Measurements from ENCODE around the gene UBE2L3. TPM values are rescaled to one million over a fixed set of nuclear protein-coding genes. Genes with fewer than 3 reads are reported as not detected.

UBE2L3 gene
- total and polyA plus RNA-seq, 10 of the 15 experiments (the other 5 are each of a cell fraction or from before 2014, with no cell fraction given), result 55.7 to 168 (median 113) TPM

DNA sequence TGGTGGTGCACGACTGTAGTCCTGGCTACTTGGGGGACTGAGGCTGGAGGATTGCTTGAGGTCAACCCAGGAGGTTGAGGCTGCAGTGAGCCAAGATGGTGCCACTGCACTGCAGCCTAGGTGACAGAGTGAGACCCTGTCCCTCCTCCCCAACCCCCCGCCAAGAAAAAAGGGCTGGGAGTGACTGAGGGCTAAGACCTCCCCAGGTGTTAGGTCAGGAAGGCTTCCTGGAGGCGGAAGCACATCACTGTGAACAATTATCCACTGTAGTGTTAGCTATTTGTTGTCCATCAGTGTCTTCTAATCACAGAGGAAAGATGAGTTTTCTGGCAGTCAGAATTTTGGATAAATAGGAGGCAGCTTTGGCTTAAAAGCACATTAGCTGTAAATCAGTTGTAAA, 53.5 kb downstream of the UBE2L3 start:
- Histone ChIP-seq H3K27ac (ENCODE audit: control insufficient read depth, insufficient read depth) (no peak overlapping the region), H4K20me1 (ENCODE audit: control insufficient read depth, insufficient read depth) (peaks cover 7% of the 10 kb centered on the region), H2AFZ (ENCODE audit: control insufficient read depth, low read depth, low read length) (no peak overlapping the region), H3K36me3 (ENCODE audit: control insufficient read depth in 2 of 2, insufficient read depth in 2 of 2, low read length in 1 of 2) (peaks cover 7 to 27% of the 10 kb centered on the region in 2 experiments; a peak in 3 of 4 replicates), H3K79me2 (ENCODE audit: control insufficient read depth, insufficient read depth, low read length) (no peaks in the 10 kb centered on the region; the same call in none of the 2 replicates), H3K9ac (ENCODE audit: control insufficient read depth, insufficient read depth, low read length) (no peak overlapping the region), H3K4me3 (no peak overlapping the region), H3K4me2 (ENCODE audit: control insufficient read depth, insufficient read depth) (no peak overlapping the region), H3K4me1 (ENCODE audit: control insufficient read depth, insufficient read depth, low read length) (no peaks in the 10 kb centered on the region), H3K27me3 (replicated peaks in 1 of 2; ENCODE audit: control insufficient read depth in 2 of 2, insufficient read depth in 2 of 2, low read length in 1 of 2) (no peaks in the 10 kb centered on the region), H3K9me3 (replicated peaks; ENCODE audit: control insufficient read depth, insufficient read depth, low read length) (no peaks in the 10 kb centered on the region)
- ChIA-PET CTCF (interaction anchor here (1.9 kb wide), 1 partner anchor 8 kb away, joined by 6 read pairs; the partner anchor contains the start of gene YDJC), SMC1A (ENCODE audit: uncharacterized antibody, unreplicated experiment) (no interaction called here), RAD21 (ENCODE audit: unreplicated experiment) (no interaction called here), POLR2A (no interaction called here)
- ATAC-seq, result no peak
- WGBS (ENCODE audit: insufficient coverage, insufficient replicate concordance, low lambda C conversion rate, missing lambda C conversion rate), result 46% methylated on average over 3 of the region's 3 CpGs
- no peak for DNase-seq (ENCODE audit: low read depth, low spot score)
- FAIRE-seq, result no peak
- intact Hi-C loops (cut with micrococcal nuclease; ENCODE audit: unreplicated experiment), result no loop called here
- in situ Hi-C loops (cut with MboI), result no loop called here
- no TSS peak for BruUV-seq (replicated peaks)
- TF ChIP-seq STAT1 (conservative IDR thresholded peaks at IDR 0.05) (no peak), SMAD5 (IDR thresholded peaks at IDR 0.05; ENCODE audit: low read depth) (no peak), TCF12 (IDR thresholded peaks at IDR 0.05; ENCODE audit: low read depth, low read length) (no peak), CHD4 (IDR thresholded peaks at IDR 0.05) (no peak), ZNF24 (IDR thresholded peaks at IDR 0.05) (no peak), MEF2B (IDR thresholded peaks at IDR 0.05; ENCODE audit: partially characterized antibody, poor library complexity, severe bottlenecking) (no peak), POLR2A (IDR thresholded peaks at IDR 0.05; ENCODE audit: low read depth, low read length) (no peak), RELA (IDR thresholded peaks at IDR 0.05; ENCODE audit: borderline replicate concordance, partially characterized antibody) (no peak), HDAC2 (IDR thresholded peaks at IDR 0.05) (no peak)
- TF ChIP-seq, protein P1, sequence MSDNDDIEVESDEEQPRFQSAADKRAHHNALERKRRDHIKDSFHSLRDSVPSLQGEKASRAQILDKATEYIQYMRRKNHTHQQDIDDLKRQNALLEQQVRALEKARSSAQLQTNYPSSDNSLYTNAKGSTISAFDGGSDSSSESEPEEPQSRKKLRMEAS (IDR thresholded peaks at IDR 0.05; ENCODE audit: low read depth, low read length), result no peak
- TF ChIP-seq, protein P2, sequence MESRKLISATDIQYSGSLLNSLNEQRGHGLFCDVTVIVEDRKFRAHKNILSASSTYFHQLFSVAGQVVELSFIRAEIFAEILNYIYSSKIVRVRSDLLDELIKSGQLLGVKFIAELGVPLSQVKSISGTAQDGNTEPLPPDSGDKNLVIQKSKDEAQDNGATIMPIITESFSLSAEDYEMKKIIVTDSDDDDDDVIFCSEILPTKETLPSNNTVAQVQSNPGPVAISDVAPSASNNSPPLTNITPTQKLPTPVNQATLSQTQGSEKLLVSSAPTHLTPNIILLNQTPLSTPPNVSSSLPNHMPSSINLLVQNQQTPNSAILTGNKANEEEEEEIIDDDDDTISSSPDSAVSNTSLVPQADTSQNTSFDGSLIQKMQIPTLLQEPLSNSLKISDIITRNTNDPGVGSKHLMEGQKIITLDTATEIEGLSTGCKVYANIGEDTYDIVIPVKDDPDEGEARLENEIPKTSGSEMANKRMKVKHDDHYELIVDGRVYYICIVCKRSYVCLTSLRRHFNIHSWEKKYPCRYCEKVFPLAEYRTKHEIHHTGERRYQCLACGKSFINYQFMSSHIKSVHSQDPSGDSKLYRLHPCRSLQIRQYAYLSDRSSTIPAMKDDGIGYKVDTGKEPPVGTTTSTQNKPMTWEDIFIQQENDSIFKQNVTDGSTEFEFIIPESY (IDR thresholded peaks at IDR 0.05), result no peak
- TF ChIP-seq, protein P3, sequence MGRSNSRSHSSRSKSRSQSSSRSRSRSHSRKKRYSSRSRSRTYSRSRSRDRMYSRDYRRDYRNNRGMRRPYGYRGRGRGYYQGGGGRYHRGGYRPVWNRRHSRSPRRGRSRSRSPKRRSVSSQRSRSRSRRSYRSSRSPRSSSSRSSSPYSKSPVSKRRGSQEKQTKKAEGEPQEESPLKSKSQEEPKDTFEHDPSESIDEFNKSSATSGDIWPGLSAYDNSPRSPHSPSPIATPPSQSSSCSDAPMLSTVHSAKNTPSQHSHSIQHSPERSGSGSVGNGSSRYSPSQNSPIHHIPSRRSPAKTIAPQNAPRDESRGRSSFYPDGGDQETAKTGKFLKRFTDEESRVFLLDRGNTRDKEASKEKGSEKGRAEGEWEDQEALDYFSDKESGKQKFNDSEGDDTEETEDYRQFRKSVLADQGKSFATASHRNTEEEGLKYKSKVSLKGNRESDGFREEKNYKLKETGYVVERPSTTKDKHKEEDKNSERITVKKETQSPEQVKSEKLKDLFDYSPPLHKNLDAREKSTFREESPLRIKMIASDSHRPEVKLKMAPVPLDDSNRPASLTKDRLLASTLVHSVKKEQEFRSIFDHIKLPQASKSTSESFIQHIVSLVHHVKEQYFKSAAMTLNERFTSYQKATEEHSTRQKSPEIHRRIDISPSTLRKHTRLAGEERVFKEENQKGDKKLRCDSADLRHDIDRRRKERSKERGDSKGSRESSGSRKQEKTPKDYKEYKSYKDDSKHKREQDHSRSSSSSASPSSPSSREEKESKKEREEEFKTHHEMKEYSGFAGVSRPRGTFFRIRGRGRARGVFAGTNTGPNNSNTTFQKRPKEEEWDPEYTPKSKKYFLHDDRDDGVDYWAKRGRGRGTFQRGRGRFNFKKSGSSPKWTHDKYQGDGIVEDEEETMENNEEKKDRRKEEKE (IDR thresholded peaks at IDR 0.05), result no peak
- TF ChIP-seq, protein P4, sequence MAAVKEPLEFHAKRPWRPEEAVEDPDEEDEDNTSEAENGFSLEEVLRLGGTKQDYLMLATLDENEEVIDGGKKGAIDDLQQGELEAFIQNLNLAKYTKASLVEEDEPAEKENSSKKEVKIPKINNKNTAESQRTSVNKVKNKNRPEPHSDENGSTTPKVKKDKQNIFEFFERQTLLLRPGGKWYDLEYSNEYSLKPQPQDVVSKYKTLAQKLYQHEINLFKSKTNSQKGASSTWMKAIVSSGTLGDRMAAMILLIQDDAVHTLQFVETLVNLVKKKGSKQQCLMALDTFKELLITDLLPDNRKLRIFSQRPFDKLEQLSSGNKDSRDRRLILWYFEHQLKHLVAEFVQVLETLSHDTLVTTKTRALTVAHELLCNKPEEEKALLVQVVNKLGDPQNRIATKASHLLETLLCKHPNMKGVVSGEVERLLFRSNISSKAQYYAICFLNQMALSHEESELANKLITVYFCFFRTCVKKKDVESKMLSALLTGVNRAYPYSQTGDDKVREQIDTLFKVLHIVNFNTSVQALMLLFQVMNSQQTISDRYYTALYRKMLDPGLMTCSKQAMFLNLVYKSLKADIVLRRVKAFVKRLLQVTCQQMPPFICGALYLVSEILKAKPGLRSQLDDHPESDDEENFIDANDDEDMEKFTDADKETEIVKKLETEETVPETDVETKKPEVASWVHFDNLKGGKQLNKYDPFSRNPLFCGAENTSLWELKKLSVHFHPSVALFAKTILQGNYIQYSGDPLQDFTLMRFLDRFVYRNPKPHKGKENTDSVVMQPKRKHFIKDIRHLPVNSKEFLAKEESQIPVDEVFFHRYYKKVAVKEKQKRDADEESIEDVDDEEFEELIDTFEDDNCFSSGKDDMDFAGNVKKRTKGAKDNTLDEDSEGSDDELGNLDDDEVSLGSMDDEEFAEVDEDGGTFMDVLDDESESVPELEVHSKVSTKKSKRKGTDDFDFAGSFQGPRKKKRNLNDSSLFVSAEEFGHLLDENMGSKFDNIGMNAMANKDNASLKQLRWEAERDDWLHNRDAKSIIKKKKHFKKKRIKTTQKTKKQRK (IDR thresholded peaks at IDR 0.05; ENCODE audit: low read depth, low read length), result no peak
- TF ChIP-seq, protein P5, sequence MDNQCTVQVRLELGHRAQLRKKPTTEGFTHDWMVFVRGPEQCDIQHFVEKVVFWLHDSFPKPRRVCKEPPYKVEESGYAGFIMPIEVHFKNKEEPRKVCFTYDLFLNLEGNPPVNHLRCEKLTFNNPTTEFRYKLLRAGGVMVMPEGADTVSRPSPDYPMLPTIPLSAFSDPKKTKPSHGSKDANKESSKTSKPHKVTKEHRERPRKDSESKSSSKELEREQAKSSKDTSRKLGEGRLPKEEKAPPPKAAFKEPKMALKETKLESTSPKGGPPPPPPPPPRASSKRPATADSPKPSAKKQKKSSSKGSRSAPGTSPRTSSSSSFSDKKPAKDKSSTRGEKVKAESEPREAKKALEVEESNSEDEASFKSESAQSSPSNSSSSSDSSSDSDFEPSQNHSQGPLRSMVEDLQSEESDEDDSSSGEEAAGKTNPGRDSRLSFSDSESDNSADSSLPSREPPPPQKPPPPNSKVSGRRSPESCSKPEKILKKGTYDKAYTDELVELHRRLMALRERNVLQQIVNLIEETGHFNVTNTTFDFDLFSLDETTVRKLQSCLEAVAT (IDR thresholded peaks at IDR 0.05), result no peak
- TF ChIP-seq, protein P6, sequence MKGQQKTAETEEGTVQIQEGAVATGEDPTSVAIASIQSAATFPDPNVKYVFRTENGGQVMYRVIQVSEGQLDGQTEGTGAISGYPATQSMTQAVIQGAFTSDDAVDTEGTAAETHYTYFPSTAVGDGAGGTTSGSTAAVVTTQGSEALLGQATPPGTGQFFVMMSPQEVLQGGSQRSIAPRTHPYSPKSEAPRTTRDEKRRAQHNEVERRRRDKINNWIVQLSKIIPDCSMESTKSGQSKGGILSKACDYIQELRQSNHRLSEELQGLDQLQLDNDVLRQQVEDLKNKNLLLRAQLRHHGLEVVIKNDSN (IDR thresholded peaks at IDR 0.05; ENCODE audit: borderline replicate concordance, extremely low read length, insufficient read depth, low read depth, low read length), result no peak
